ENCODE results near the gene PLCB1. TPM values are rescaled to one million over a fixed set of nuclear protein-coding genes. Genes with fewer than 3 reads are reported as not detected.

PLCB1 gene
- total RNA-seq, 2 experiments from 2014 or later, result 1.9 to 2.2 TPM

DNA sequence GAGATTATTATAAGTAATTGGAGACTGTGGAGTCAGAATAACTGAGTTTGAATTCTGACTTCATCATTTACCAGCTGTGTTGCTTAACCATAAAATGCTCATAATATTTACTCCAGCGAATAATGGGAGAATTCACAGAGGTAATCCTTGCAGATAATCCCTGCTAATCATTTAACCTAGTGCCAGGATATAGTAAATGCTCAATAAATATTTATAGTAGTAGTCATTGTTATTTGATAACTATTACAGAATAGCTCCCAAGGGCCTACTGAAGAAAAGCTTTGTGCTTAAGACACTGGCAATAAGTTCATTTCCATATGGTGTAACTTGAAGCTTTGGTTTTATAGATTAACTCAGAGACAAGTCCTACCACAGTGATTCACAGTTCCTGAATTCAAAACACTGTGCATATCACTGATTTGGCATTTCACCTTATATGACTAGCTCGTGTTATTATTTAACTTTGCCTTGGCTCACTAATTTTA is 728.0 kb downstream of the PLCB1 start:
- H3K9me3 Mint-ChIP-seq, result no peaks in the 10 kb centered on the region
- H3K27ac Mint-ChIP-seq, result no peak overlapping the region
- CTCF ChIA-PET, result no interaction called here
- no peak for DNase-seq
- no peaks in the 10 kb centered on the region for H3K4me1 Mint-ChIP-seq
- no peaks in the 10 kb centered on the region for H3K27me3 Mint-ChIP-seq
- POLR2A ChIA-PET, result no interaction called here
- no peaks in the 10 kb centered on the region for H3K36me3 Mint-ChIP-seq (ENCODE audit: low read depth)
- no peak overlapping the region for H3K4me3 Mint-ChIP-seq

GRCh38 chr20:8862092-8862491 is 730.0 kb downstream of the PLCB1 start:
- Mint-ChIP-seq H3K27ac (no peak overlapping the region), H3K4me3 (no peak overlapping the region), H3K9me3 (no peaks in the 10 kb centered on the region), H3K4me1 (no peaks in the 10 kb centered on the region), H3K36me3 (ENCODE audit: low read depth) (no peaks in the 10 kb centered on the region), H3K27me3 (no peaks in the 10 kb centered on the region)
- ChIA-PET CTCF (interaction anchor here (1.0 to 1.6 kb wide), 2 partner anchors 8 to 11 kb away, joined by 3 to 6 read pairs; no protein-coding TSS in a partner anchor), POLR2A (no interaction called here)
- no peak for DNase-seq

DNA sequence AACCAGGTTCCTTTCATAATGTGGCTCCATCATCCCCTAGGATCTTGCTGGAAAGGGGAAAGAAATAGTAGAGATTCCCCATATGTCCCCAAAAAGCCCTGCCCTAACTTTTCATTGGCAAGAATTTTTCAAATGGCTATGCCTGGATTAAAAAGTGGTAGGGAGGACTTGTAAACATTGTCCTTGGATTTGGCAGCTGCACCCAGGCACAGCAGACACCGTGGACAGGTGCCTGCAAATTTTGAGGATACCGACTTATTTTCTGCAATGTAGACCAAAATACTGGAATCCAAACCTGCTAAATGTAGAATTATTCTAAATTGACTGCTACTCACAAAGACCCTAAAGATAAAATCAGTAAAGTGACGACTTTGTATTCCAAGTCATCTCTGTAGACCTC is 733.6 kb downstream of the PLCB1 start:
- POLR2A ChIA-PET, result no interaction called here
- CTCF ChIA-PET, result interaction anchor here (1.0 kb wide), 1 partner anchor 11 kb away, joined by 4 read pairs; no protein-coding TSS in a partner anchor
- no peaks in the 10 kb centered on the region for H3K9me3 Mint-ChIP-seq

DNA sequence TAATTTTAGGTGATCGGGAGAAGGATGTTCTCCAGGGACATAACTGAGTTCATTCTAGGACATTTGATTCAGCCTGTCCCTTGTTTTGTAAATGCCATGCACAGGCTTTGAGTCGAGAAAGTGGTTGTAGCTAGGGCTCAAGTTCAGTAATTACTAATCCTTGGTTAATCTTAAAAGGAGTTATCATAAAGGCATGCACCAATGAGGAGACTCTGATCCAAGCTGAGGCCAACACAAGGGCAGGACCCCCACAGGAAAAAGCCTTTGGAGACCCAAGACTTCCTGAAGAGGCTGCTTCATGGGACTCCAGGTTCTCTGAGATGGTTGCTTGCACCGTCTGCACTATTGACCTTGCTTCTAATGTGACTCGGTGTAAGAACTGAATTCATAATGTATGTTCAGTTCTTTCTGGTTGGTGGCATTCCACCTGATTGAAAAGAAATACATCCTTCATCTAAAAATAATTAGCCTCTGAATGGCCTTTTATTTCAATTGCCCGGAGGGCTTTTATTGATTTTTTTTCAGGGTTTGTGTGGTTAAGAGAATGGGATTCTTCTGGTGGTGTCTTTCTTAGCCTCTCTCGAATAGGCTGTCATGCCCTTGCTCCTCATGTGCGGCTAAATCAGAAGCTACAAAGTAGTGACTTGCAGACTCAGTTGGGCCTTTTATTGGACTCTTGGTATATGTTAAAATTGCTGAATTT is 735.1 kb downstream of the PLCB1 start:
- Mint-ChIP-seq H3K27ac (no peak overlapping the region), H3K4me1 (no peaks in the 10 kb centered on the region), H3K4me3 (no peak overlapping the region), H3K36me3 (ENCODE audit: low read depth) (no peaks in the 10 kb centered on the region), H3K27me3 (no peaks in the 10 kb centered on the region), H3K9me3 (no peaks in the 10 kb centered on the region)
- POLR2A ChIA-PET, result no interaction called here
- CTCF ChIA-PET, result interaction anchor here (2.0 kb wide), 1 partner anchor 13 kb away, joined by 8 read pairs; no protein-coding TSS in a partner anchor
- no peak for DNase-seq

More for the DNA sequence above, 733.6 kb downstream of the PLCB1 start:
- H3K4me1 Mint-ChIP-seq, result no peaks in the 10 kb centered on the region
- H3K27me3 Mint-ChIP-seq, result no peaks in the 10 kb centered on the region
- H3K27ac Mint-ChIP-seq, result no peak overlapping the region
- DNase-seq, result no peak
- H3K36me3 Mint-ChIP-seq (ENCODE audit: low read depth), result no peaks in the 10 kb centered on the region
- no peak overlapping the region for H3K4me3 Mint-ChIP-seq

GRCh38 chr20:8870652-8871051 is 738.6 kb downstream of the PLCB1 start:
- no peaks in the 10 kb centered on the region for H3K27me3 Mint-ChIP-seq
- no peak overlapping the region for H3K27ac Mint-ChIP-seq
- no peaks in the 10 kb centered on the region for H3K4me1 Mint-ChIP-seq
- ChIA-PET CTCF (no interaction called here), POLR2A (no interaction called here)
- no peak for DNase-seq
- no peaks in the 10 kb centered on the region for H3K36me3 Mint-ChIP-seq (ENCODE audit: low read depth)
- H3K4me3 Mint-ChIP-seq, result no peak overlapping the region
- H3K9me3 Mint-ChIP-seq, result no peaks in the 10 kb centered on the region

DNA sequence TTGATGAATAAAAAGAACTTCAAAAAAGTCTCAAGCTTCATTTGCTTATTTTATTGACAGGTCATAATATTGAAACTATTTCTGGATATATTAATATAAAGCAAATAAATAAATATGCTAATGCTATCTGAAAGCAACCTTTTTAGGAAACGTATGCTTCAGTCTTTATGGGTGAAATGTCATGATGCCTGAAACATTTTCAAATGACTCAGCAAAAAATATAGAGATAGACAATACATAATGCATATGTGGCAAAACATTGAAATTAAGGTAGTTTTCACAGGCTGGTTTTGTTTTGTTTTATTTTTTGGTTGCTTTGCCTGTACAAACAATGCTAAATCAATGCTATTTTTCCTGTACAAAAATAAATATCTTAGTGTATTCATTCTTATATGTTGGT is 742.4 kb downstream of the PLCB1 start:
- no peaks in the 10 kb centered on the region for H3K9me3 Mint-ChIP-seq
- H3K27me3 Mint-ChIP-seq, result no peaks in the 10 kb centered on the region
- ChIA-PET POLR2A (no interaction called here), CTCF (no interaction called here)
- H3K36me3 Mint-ChIP-seq (ENCODE audit: low read depth), result no peaks in the 10 kb centered on the region
- H3K4me1 Mint-ChIP-seq, result no peaks in the 10 kb centered on the region
- no peak overlapping the region for H3K4me3 Mint-ChIP-seq
- no peak for DNase-seq
- no peak overlapping the region for H3K27ac Mint-ChIP-seq

DNA sequence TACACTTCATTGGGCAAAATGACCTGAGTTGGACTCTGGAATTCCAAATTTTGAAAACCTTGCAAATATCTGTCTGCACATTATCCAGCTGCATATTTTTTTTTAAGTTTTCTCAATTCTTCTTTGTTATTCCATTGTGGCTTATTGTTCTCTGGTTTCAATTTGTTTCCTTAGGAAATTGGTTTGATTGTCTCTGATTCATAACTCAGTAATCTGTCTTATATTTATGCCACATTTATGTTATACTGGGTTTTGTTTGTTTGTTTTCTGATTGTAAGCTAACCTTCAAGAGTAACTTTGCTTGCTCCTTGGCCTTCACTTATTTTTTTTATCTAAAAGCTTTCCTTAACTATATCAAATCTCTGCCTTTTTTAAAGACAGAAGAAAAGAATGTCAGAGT is 743.5 kb downstream of the PLCB1 start:
- Mint-ChIP-seq H3K36me3 (ENCODE audit: low read depth) (no peaks in the 10 kb centered on the region), H3K4me1 (no peaks in the 10 kb centered on the region), H3K9me3 (peaks cover 2% of the 10 kb centered on the region), H3K27ac (no peak overlapping the region), H3K4me3 (no peak overlapping the region), H3K27me3 (no peaks in the 10 kb centered on the region)
- CTCF ChIA-PET, result no interaction called here
- POLR2A ChIA-PET, result no interaction called here
- DNase-seq, result no peak

DNA sequence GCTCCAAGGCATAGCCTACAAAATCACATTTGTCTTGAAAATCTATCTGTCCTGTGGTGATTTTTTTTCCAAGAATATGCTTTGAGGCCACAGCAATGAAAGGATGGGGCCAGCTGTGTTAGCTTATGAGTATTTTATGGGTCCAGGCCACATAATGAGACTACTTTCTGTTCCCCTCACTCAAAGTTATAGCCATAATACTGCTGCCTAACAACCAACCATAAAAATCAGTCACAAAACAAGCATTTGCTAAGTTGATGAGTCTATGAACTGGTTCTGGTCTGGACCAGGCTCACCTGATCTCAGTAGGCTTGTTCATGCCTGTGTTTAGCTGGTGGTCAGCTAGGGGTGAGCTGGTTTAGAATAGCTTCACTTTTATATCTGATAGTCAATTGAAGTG is 744.3 kb downstream of the PLCB1 start:
- DNase-seq, result no peak
- H3K4me1 Mint-ChIP-seq, result no peaks in the 10 kb centered on the region
- H3K9me3 Mint-ChIP-seq, result peaks cover 2% of the 10 kb centered on the region
- H3K36me3 Mint-ChIP-seq (ENCODE audit: low read depth), result no peaks in the 10 kb centered on the region
- CTCF ChIA-PET, result no interaction called here
- no peaks in the 10 kb centered on the region for H3K27me3 Mint-ChIP-seq
- POLR2A ChIA-PET, result no interaction called here
- H3K4me3 Mint-ChIP-seq, result no peak overlapping the region
- H3K27ac Mint-ChIP-seq, result no peak overlapping the region

- Mint-ChIP-seq H3K4me1 (no peaks in the 10 kb centered on the region), H3K27me3 (no peaks in the 10 kb centered on the region), H3K4me3 (no peak overlapping the region), H3K9me3 (peaks cover 2% of the 10 kb centered on the region), H3K36me3 (ENCODE audit: low read depth) (no peaks in the 10 kb centered on the region), H3K27ac (no peak overlapping the region)
- CTCF ChIA-PET, result no interaction called here
- no peak for DNase-seq
- POLR2A ChIA-PET, result no interaction called here
These were observed 745.2 kb downstream of the PLCB1 start for GRCh38 chr20:8877294-8877693.

DNA sequence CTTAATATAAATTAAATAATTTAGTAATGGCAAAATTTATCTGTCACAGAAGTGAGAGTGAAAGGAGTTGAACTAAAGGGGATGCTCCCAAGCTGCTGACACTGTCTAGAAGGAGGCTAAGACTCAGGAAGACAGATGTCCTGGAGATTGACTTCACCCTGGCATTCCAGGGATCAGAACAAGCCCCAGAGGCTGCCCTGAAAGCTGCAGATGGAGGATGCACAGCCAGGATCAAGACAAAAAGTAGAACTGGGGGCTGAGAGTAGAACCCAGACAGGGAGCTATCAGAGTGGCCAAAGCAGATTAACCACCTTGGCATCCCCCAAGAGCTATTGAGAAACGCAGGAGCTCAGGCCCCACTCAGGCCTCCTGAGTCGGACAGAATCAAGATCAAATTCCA is 747.6 kb downstream of the PLCB1 start:
- no peak for DNase-seq
- H3K9me3 Mint-ChIP-seq, result peaks cover 2% of the 10 kb centered on the region
- H3K4me1 Mint-ChIP-seq, result no peaks in the 10 kb centered on the region
- ChIA-PET CTCF (no interaction called here), POLR2A (no interaction called here)
- no peak overlapping the region for H3K27ac Mint-ChIP-seq
- H3K4me3 Mint-ChIP-seq, result no peak overlapping the region
- no peaks in the 10 kb centered on the region for H3K36me3 Mint-ChIP-seq (ENCODE audit: low read depth)
- H3K27me3 Mint-ChIP-seq, result no peaks in the 10 kb centered on the region

DNA sequence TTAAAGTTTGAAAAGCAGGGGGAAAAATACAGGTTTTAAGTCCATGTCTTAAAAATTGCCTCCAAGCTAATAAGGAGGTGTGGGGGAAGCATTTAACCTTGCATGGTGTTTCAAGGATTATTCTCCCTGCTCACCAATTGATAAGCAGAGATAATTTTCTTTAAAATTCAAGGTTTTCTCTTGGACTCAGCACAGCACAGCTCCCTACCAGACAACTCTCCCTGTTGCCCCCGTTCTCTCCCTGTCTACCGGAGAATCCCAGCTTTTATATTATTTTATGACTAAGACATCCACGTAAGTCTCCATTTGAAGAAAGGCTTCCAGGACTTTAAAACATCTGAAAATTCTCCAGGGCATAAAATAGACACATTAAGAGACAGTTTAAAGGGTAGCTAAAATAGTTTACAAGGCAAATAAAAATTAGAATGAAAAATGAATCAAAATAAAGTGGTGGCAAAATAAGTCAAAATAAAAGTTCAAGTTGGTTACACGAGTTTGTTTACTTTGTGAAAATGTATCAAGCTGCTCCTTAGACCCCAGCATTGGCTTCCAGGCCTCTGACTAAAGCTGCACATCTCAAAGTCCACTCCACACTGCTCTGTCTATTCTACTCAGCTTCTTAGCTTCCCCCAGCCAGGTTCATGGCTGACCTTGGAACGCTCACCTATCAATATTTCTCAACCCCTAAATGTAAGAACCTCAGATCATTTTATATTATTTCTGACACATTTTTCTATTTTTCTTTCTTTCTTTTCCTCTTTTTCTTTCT is 748.2 kb downstream of the PLCB1 start:
- CTCF ChIA-PET, result no interaction called here
- H3K9me3 Mint-ChIP-seq, result peaks cover 2% of the 10 kb centered on the region
- no peak for DNase-seq
- H3K27ac Mint-ChIP-seq, result no peak overlapping the region
- POLR2A ChIA-PET, result no interaction called here
- no peak overlapping the region for H3K4me3 Mint-ChIP-seq
- no peaks in the 10 kb centered on the region for H3K4me1 Mint-ChIP-seq
- no peaks in the 10 kb centered on the region for H3K27me3 Mint-ChIP-seq
- no peaks in the 10 kb centered on the region for H3K36me3 Mint-ChIP-seq (ENCODE audit: low read depth)

- ChIA-PET CTCF (no interaction called here), POLR2A (no interaction called here)
- Mint-ChIP-seq H3K36me3 (ENCODE audit: low read depth) (no peaks in the 10 kb centered on the region), H3K4me1 (no peaks in the 10 kb centered on the region), H3K27ac (no peak overlapping the region), H3K4me3 (no peak overlapping the region), H3K27me3 (no peaks in the 10 kb centered on the region), H3K9me3 (peaks cover 39% of the 10 kb centered on the region)
- DNase-seq, result no peak
These were observed 759.0 kb downstream of the PLCB1 start for GRCh38 chr20:8891039-8891438.

DNA sequence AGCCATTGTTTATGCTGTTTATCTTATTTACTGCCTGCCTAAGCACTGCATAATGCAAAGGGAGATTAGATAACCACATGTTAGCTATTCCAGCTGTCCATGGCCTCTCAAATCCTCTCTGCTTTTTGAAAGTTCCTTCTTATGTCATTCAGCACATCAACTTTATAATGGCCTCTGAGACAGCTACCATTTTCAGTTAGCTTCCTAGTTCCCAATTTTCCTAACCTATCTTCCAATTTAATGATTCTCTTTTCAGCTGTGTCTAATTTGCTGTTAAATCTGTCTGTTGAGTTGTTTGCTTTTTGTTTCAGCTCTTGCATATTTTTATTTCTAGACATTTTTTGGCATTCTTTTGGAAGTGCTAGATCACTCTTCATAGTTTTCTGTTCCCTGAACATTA is 763.4 kb downstream of the PLCB1 start:
- no peak overlapping the region for H3K4me3 Mint-ChIP-seq
- H3K4me1 Mint-ChIP-seq, result no peaks in the 10 kb centered on the region
- DNase-seq, result no peak
- POLR2A ChIA-PET, result no interaction called here
- no peaks in the 10 kb centered on the region for H3K27me3 Mint-ChIP-seq
- CTCF ChIA-PET, result no interaction called here
- H3K36me3 Mint-ChIP-seq (ENCODE audit: low read depth), result no peaks in the 10 kb centered on the region
- H3K9me3 Mint-ChIP-seq, result peaks cover 38% of the 10 kb centered on the region
- no peak overlapping the region for H3K27ac Mint-ChIP-seq

DNA sequence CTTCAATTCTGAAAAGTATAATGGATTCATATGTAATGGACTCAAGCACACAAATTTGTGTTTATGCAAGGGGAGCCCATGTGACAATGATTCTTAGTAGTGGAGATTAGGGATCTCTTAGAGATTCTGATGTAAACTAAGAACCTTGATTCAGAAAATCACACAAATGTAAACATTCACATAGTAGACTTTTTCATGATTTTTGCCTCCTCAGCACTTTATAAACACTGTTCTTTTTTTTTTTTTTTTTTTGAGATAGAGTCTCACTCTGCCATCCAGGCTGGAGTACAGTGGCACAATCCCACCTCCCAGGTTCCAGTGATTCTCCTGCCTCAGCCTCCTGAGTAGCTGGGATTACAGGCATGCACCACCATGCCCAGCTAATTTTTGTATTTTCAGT is 766.8 kb downstream of the PLCB1 start:
- Mint-ChIP-seq H3K27me3 (no peaks in the 10 kb centered on the region), H3K4me1 (no peaks in the 10 kb centered on the region), H3K4me3 (no peak overlapping the region), H3K9me3 (peaks cover 25% of the 10 kb centered on the region), H3K36me3 (ENCODE audit: low read depth) (no peaks in the 10 kb centered on the region), H3K27ac (no peak overlapping the region)
- no peak for DNase-seq
- CTCF ChIA-PET, result no interaction called here
- POLR2A ChIA-PET, result no interaction called here

Measured in activated CD4-positive, alpha-beta memory T cell treated with anti-CD3 and anti-CD28 coated beads, Interleukin-2, amount 10 ng/mL, durations not matched to agents 7 days and 5 days (primary cell).